SKM-1 treated with dmso at 0.1 percent for 144 hours (cell line): ENCODE measurements around the gene ENOX1.

Experiments used
- DNase-seq: peaks from one replicate; lab custom pipeline; 2025; ENCODE audit not compliant: unreplicated experiment; lab: John Stamatoyannopoulos, UW

Gene ENOX1

DNA sequence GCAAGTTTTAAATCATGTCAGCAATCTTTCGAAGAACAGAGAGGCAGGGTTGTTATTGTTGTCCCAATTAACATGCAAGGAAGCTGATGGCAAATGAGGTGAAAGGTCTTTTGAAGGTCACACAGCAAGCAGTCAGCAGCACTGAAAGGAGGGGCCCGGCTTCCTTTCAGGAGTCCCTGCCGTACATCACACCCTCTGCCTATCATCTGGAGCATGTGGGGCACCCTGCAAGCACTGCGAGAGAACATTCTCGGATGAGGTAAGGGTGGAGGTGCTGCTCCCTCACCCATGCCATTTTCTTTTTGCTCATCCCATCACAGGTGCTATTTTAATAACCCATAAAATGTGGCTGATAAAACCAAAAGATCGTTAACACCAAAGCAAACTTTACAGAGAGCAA is 111.2 kb downstream of the ENOX1 start:
- no peak for DNase-seq

GRCh38 chr13:43669964-43670363 is 116.8 kb downstream of the ENOX1 start:
- DNase-seq = no peak

- no peak for DNase-seq
These were observed 117.7 kb downstream of the ENOX1 start for GRCh38 chr13:43669101-43669500.

- DNase-seq = no peak
These were observed 120.4 kb downstream of the ENOX1 start for GRCh38 chr13:43666403-43666802.

GRCh38 chr13:43665388-43665787 is 121.4 kb downstream of the ENOX1 start:
- DNase-seq = no peak

GRCh38 chr13:43664700-43665191 is 122.0 kb downstream of the ENOX1 start:
- DNase-seq = no peak

- no peak for DNase-seq
These were observed 123.2 kb downstream of the ENOX1 start for GRCh38 chr13:43663474-43664090.

DNA sequence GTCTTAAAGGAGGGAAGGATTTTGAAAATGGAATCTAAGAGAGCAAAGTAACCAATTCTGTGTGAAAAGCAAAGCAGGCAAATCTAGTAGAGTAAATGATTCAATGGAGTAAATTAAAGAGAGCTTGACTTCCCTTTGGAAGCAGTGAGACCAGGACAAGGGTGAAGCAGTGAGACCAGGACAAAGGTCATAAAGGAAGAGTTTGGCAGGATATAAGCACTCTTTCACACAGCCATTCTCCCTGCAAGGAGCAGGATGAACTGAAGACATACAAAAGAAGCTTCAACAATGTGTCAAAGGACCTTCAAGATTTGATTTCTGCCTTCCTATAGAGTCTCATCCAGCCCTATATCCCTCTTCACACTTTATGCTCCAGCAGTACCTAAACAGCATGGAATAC is 123.8 kb downstream of the ENOX1 start:
- DNase-seq = no peak

GRCh38 chr13:43661161-43661830 is 125.5 kb downstream of the ENOX1 start:
- DNase-seq = no peak

DNA sequence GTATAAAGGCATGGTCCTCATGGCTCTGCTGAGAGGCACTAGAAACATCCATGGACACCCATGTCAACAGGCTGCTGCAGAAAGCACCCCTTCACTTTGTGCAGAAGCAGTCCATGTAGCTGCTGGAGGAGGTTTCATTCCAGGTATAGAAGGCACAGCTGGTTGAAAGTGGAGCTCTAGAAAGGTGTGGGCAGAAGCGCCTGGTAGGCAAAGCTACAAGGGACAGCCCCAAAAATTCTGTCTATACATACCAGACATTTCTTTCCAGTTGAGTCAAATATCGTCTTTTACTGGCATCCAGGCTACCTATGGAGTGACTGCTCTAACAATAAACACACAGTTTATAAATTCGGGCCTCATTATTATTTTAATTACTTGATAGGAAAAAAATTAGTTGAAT is 129.3 kb downstream of the ENOX1 start:
- no peak for DNase-seq

DNA sequence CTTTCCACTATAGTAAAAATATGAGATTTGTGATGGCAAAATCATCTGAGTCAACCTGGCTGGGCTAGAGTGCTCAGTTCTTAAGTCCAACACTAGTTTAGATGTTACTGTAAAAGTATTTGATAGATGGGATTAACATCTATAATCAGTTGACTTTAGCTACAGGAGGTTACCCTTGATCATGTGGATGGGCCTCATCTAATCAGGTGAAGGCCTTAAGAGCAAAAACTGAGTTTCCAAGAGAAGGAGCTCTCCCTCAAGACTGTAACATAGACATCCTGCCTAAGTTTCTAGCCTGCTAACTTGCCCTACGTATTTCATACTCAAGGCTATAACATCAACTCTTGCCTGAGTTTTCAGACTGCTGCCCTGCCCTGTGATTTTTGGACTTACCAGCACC is 132.8 kb downstream of the ENOX1 start:
- DNase-seq = no peak

DNA sequence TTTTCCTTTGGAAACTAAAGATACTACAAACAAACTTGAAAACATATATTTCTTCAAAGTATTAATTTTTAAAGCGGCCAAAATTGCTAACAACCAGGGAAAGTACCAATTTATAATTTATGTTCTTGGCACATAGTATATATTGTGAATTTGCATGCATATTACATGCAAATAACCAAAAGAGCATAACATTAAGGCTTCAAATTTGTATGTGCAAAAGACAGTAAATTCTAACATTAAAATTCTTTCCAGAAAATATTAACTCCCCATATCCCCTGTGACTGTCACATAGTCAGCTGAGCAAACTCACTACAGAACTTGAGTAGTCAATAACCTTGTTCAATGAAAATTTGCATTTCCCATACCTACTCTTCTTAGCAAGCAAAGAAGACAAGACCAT is 133.4 kb downstream of the ENOX1 start:
- DNase-seq = no peak

- no peak for DNase-seq
These were observed 134.0 kb downstream of the ENOX1 start for GRCh38 chr13:43652760-43653159.

- no peak for DNase-seq
These were observed 135.9 kb downstream of the ENOX1 start for GRCh38 chr13:43650882-43651281.

GRCh38 chr13:43648733-43649132 is 138.0 kb downstream of the ENOX1 start:
- no peak for DNase-seq

GRCh38 chr13:43647471-43647870 is 139.3 kb downstream of the ENOX1 start:
- no peak for DNase-seq

- no peak for DNase-seq
These were observed 146.3 kb downstream of the ENOX1 start for GRCh38 chr13:43640476-43640875.

GRCh38 chr13:43631106-43631505 is 155.7 kb downstream of the ENOX1 start:
- no peak for DNase-seq

- DNase-seq = no peak
These were observed 156.9 kb downstream of the ENOX1 start for GRCh38 chr13:43629691-43630480.

DNA sequence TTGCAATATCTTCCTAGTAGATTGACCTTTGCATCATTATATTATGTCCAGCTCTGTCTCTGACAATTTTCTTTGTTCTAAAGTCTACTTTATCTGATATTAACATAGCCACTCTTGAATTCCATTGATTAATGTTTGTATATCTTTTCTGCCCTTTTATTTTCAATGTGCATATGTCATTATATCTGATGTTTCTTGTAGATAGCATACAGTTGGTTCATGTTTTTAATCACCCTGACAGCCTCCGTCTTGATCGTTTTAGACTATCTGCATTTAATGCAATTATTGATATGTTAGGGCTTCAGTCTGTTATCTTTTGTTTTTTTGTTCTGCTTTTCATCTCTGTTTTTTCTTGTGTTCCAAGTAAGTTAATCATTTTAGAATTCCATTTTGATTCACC is 159.8 kb downstream of the ENOX1 start:
- no peak for DNase-seq

- no peak for DNase-seq
These were observed 172.7 kb downstream of the ENOX1 start for GRCh38 chr13:43614063-43614462.
